ENCODE measurements around the gene ADCY6. TPM values are rescaled to one million over a fixed set of nuclear protein-coding genes. Genes with fewer than 3 reads are reported as not detected.
"Not testable (repeated sequence)": the region's sequence is repeated elsewhere in the genome, so short reads cannot be mapped to it uniquely, and the experiment has no call there.

ADCY6 gene
- total RNA-seq, 1 donor from 2014 or later: 31.5 TPM

DNA sequence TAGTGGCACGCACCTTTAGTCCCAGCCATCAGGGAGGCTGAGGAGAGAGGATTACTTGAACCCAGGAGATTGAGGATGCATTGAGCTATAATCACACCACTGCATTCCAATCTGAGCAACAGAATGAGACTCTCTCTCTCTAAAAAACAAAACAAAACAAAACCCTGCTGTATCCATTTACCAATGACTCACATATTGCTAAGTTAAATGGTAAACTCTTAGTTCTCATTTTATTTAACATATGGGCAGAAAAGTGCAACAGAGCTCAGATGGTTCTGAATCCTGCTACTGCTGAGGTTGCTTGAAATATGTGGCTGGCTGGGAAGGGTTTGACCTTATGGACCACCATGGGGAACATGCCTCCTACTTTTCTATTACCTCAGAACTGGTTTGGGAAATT is 38.7 kb downstream of the ADCY6 start:
- DNase-seq: no peak

DNA sequence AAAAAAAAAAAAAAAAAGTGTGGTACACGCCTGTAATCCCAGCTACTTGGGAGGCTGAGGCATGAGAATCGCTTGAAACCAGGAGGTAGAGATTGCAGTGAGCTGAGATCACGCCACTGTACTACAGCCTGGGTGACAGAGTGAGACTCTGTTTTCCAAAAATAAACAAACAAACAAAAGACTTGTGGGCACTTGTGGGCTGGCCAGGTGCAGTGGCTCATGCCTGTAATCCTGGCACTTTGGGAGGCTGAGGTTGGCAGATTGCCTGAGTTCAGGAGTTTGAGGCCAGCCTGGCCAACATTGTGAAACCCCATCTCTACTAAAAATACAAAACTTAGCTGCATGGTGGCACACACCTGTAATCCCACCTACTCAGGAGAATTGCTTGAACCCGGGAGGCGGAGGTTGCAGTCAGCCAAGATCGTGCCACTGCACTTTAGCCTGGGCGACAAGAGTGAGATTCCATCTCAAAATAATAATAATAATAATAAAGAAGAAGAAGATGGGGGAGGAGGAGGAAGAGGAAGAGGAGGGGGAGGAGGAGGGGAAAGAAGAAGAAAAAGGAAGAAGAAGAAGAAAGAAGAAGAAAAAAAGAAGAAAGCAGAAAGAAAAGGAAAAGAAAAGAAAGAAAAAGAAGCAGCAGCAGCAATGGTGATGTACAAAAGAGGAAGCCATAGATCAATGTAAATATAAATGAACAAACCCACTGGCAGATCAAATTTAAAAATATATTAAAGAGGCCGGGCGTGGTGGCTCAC is 44.5 kb downstream of the ADCY6 start:
- no peak for DNase-seq

DNA sequence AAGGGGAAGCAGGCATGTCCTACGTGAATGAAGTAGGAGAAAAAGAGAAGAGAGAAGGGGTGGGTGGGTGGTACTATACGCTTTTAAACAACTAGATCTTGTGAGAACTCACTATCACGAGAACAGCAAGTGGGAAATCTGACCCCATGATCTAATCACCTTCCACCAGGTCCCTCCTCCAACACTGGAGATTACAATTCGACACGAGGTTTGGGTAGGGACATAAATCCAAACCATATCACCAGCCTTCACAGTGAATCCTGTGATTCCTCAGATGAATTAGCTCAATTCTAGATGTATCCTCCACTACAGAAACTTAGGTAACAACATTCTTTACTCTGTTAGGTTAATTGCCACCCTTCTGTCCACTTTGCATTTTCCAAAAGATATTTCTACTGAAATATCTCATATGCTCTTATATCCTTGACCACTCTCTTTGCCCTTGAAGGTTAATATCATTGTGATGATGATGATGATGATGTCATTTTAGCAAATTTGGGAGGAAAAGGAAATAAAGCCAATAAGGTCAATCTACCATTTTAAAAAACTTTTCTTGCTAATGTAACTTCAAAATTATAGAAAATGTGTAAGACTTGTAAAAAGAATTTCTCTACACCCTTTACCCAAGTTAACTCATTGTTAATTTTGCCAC is 49.1 kb downstream of the ADCY6 start:
- DNase-seq: no peak

DNA sequence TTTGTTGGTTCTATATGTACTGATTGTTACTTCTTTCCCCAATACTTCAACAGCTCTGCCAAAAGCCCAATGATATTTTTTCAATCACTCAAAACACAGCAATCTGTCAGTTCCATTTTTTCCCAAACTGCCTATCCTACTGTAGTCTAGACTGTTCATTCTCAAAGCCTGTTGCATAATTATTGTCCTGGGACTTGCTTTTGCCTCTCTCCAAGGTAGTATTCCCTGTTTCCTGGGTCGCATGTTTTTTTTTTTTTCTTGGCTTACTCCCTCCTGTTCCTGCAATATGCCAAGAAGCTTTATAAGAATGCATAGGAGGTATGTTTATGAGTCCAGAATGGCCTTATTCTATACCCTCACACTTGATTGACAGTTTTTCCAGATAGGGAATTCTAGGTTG is 52.4 kb downstream of the ADCY6 start:
- DNase-seq: no peak

DNA sequence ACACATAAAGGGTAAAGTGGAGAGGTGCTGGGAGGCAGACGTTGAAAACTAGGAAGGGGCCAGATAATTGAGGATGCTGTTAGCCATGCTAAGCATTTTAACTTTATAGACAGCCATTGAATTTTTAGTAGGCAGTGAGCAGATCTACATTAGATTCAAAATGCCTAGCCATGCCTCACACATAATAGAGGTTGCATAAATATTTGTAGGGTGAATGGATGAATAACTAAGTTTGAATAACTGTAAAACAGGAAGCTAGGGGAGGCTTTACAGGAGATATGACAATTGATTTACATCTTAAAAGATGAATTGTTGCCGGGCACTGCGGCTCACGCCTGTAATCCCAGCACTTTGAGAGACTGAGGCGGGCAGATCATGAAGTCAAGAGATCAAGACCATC is 60.1 kb downstream of the ADCY6 start:
- DNase-seq: no peak

DNA sequence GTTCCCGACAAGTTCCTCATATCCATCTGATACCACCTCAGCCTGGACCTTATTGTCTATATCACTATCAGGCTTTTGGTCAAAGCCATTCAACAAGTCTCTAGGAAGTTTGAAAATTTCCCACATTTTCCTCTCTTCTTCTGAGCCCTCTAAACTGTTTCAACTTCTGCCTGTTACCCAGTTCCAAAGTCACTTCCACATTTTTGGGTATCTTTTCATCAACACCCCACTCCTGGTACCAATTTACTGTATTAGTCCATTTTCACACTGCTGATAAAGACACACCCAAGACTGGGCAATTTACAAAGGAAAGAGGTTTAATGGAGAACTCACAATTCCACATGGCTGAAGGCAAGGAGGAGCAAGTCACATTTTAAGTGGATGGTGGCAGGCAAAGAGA is 68.2 kb downstream of the ADCY6 start:
- not testable (repeated sequence) for DNase-seq

DNA sequence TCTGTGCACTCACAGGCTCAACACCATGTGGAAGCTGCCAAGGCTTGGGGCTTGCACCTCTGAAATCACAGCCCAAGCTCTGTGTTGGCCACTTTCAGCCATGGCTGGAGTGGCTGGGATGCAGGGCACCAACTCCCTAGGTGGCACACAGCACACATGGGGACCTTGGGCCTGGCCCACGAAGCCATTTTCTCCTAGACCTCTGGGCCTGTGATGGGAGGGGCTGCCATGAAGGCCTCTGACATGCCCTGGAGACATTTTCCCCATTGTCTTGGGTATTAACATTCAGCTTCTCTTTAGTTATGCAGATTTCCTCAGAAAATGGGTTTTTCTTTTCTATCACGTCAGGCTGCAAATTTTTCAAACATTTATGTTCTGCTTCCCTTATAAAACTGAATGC is 68.7 kb downstream of the ADCY6 start:
- DNase-seq: not testable (repeated sequence)

DNA sequence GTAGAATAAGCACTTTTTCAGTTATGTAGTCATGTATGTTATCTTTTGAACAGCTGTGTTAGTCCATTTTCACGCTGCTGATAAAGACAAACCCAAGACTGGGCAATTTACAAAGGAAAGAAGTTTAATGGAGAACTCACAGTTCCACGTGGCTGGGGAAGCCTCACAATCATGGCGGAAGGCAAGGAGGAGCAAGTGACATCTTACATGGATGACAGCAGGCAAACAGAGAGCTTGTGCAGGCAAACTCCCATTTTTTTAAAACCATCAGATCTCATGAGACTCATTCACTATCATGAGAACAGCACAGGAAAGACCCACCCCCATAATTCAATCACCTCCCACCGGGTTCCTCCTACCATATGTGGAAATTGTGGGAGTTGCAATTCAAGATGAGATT is 69.9 kb downstream of the ADCY6 start:
- DNase-seq: not testable (repeated sequence)

DNA sequence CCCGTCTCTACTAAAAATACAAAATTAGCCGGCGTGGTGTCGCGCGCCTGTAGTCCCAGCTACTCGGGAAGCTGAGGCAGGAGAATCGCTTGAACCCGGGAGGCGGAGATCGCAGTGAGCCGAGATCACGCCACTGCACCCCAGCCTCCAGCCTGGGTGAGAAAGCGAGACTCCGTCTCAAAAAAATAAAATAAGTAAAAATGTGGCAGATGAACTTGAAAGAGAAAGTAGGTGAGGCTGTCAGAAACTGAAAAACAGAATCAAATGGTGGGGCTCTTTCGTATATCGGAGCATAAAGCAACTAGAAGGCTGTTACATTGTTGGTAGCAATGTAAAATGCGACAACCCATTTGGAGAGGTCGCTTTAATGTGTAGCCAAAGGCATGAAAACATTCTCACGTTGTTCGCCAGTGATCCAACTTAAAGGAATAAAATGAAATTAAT is 71.6 kb downstream of the ADCY6 start:
- DNase-seq: no peak

DNA sequence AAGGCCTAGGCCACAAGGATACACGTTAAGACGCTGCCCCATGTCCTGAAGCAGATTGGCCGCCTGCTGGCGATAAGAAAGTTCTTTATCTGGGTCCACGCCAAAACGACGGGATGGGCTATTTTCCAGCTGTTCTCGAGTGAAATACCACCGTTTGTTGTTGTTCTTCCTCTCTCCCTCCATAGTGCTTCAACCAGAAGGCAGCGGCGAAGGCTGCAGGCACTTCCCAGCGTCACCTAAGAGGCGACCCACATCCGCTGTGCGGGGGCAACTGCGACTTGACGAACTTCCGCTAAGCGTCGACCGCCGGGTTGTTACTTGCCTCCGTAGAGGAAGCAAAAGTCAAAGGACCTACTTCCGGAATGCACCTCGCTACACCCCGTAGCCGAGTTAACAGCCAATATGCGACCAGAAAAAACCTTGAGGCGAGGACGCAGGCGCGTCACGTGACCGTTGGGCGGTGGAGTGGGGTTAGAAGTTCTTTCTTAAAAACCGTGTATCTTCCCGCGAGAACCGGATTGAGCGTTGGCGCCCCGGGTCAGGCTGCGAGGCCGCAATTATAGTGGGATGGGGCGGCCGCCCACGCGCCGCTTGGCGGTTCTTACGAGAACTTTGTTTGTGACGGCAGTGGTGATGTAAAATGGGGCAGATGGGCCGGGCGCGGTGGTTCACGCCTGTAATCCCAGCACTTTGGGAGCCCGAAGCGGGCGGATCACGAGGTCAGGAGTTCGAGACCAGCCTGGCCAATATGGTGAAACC is 72.2 kb downstream of the ADCY6 start, which contains the start of gene CCNT1:
Gene CCNT1 (minus strand): TSS at position 215 of the 759 bp plus-strand sequence. CDS start 32 bp downstream, at position 183.
- DNase-seq: peak; percentile 98

Small RNA genes lying within 50 kb of the gene (small RNA-seq; reads per million reads assigned to genes)
- gene MIR4701 (not detected), gene RF00019 (not detected)

Other genes with a start within 250 kb of the ADCY6 start
- 0.47 TPM for gene LALBA, start 219.0 kb downstream of the ADCY6 start, total RNA-seq
- 58.6 TPM for gene KANSL2, start 106.9 kb downstream of the ADCY6 start, total RNA-seq
- 44.0 TPM for gene CCNT1, start 72.4 kb downstream of the ADCY6 start, total RNA-seq
- 44.3 TPM for gene CACNB3, start 29.4 kb upstream of the ADCY6 start, total RNA-seq
- 48.8 TPM for gene DDX23, start 63.1 kb upstream of the ADCY6 start, total RNA-seq
- gene RND1, start 76.8 kb upstream of the ADCY6 start, total RNA-seq: 22.9 TPM
- 3.6 TPM for gene FKBP11, start 136.4 kb upstream of the ADCY6 start, total RNA-seq
- 67.5 TPM for gene ARF3, start 168.4 kb upstream of the ADCY6 start, total RNA-seq
- gene WNT10B, start 182.6 kb upstream of the ADCY6 start, total RNA-seq: 6.2 TPM
- not detected for gene WNT1, start 189.2 kb upstream of the ADCY6 start, total RNA-seq
- gene DDN, start 210.3 kb upstream of the ADCY6 start, total RNA-seq: 9.2 TPM
- 27.9 TPM for gene PRKAG1, start 229.7 kb upstream of the ADCY6 start, total RNA-seq